Epithelial cell of proximal tubule (primary cell): ENCODE measurements around the gene CLIC1. TPM values are rescaled to one million over a fixed set of nuclear protein-coding genes. Genes with fewer than 3 reads are reported as not detected.

ENCODE experiments used
- DNase-seq: peaks from one replicate; pipeline ENCODE4 v3.0.0-alpha.2; 2011; ENCODE audit warnings: low read depth
- H3K4me3 ChIP-seq: 2 replicates; pipeline ENCODE4 v1.5.1; 2011; ENCODE audit warnings: low read depth, mild to moderate bottlenecking, low read length
- total RNA-seq: library from RNA; depleted of rRNA; stranded (reverse); fragments of >200 nt; gene quantifications from 2 replicates; pipeline ENCODE4 v1.2.3, GENCODE V29; 2015
- TF ChIP-seq, protein P1 (sequence below): conservative IDR thresholded peaks from 2 replicates; pipeline ENCODE4 v1.5.1; 2012; ENCODE audit warnings: low read depth, mild to moderate bottlenecking, low read length

CLIC1 gene
- total RNA-seq, 1 donor from 2014 or later, result 938 TPM

DNA sequence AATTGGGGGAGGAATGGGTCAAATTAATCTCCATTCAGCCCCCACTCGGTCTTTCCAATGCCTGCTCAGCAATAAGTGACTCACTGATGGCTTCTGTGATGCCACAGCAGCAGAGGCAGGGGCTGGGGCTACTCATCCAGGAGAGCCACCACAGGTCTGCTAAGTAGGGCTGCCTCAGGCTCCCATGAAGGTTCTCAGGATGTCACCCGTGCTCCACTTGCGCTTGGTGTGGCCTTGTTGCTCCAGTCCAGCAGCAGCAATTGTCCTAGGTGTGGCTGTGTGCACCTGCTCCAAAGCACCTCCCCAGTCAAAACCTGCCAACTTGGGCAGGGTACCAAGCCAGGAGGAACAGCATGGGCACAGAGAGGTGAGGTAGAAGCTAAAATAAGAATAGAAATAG, 14.2 kb downstream of the CLIC1 start:
- no peak overlapping the region for H3K4me3 ChIP-seq
- DNase-seq, result no peak
- TF ChIP-seq, protein P1, sequence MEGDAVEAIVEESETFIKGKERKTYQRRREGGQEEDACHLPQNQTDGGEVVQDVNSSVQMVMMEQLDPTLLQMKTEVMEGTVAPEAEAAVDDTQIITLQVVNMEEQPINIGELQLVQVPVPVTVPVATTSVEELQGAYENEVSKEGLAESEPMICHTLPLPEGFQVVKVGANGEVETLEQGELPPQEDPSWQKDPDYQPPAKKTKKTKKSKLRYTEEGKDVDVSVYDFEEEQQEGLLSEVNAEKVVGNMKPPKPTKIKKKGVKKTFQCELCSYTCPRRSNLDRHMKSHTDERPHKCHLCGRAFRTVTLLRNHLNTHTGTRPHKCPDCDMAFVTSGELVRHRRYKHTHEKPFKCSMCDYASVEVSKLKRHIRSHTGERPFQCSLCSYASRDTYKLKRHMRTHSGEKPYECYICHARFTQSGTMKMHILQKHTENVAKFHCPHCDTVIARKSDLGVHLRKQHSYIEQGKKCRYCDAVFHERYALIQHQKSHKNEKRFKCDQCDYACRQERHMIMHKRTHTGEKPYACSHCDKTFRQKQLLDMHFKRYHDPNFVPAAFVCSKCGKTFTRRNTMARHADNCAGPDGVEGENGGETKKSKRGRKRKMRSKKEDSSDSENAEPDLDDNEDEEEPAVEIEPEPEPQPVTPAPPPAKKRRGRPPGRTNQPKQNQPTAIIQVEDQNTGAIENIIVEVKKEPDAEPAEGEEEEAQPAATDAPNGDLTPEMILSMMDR, result no peak

DNA sequence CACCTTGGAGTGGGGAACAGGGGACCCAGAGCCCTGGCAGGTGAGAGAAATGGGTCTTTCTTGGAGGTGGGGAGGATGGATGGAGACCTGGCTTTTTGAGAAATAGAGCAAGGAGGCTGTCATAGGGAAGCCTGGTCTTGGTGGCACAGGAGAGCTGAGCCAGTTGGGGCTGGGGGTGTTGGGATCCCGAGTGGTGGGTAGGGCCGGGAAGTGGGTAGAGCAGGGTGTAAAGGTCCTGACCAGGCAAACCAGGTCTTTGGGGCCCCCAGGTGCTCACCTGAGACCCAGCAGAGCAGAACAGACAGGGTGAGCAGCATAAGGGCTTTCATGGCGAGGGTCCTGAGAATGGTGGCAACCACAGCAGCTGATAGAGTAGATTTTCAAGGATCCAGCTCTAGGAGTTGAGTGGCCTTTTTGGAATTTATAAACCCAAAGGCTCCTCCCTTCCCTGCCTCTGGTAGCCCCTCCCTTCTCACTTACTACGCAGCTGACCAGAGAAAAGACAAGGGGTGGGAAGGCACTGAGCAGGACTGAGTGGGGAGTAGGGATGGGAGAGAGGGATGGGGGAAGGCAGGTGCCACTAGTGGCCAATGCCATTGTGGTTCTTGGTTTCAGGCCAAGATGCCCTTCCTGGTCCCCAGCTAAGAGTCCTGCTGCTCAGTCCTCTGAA, 14.8 kb downstream of the CLIC1 start, which contains the start of gene LY6G6C:
TSS of gene LY6G6C (minus strand) at position 396 of the 670 bp plus-strand sequence. CDS start at position 329, 67 bp downstream.
- H3K4me3 ChIP-seq, result no peak within 1 kb of the TSS
- DNase-seq, result no peak
- TF ChIP-seq, protein P1, result no peak

DNA sequence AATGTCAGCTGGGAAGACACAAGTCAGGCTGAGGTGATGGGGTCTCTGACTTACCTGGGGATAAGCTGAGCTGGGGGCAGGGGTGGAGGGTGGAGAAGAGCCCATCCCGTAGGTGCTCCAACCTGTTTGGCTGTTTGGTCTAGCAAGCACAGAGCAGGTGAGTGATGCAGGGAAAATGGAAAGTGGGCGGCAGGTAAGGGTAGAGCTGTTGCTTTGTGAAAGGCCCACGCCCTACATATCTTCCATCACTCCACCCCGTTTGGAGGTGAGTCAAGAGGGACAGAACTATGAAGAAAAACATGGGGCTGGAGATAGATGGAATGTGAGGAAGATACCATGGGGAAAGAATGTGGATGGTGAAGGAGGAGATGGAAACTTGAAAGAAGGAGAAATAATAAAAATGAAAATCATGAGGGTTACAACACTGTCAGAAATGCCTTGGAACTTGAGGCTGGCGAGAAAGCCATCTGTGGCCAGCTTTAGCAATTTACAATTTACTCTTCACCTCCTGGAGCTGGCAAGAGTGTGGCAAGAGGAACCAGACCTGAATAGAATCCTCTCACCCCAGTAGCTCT, 16.0 kb downstream of the CLIC1 start:
- H3K4me3 ChIP-seq, result no peak overlapping the region
- no peak for DNase-seq
- TF ChIP-seq, protein P1, result no peak

DNA sequence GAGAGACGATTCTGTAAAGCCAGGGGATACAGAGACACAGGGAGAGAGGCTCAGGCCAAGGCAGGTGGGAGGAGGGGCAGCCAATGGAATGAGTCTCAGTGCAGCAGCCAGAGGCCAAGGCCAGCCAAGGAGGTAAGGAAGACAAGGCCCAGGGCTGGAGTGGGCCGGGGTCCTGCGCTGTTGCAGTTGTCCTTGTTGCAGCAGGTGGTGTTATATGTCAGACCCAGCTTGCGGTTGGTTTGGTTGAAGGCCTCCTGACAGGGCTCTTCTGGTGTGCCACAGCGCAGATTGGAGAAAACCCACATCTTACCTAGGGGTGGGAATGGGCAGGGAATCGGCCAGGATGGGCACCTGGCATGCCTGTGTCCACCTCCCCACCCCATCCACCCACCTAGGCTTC, 17.3 kb downstream of the CLIC1 start:
- no peak for DNase-seq
- TF ChIP-seq, protein P1, result no peak
- no peak overlapping the region for H3K4me3 ChIP-seq

DNA sequence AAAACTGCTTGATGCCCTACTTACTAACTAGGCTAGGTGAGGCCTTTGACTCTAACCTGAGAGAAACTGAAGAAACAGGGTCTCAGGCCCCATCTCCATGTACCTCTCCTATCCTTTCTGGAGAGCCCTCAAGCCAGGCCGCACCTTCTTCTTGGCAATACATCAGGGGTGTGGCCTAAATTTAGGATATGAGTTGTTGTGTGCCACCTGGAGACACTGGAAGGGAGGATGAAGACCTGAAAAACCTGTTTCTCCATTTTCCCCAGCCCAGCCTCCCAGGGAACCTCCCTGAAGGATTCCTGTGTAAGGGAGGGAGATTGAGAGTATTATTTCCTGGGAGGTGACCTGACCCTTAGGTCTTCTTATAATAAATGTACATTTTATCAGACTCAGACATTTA, 18.1 kb downstream of the CLIC1 start:
- H3K4me3 ChIP-seq, result no peak overlapping the region
- TF ChIP-seq, protein P1, result no peak
- no peak for DNase-seq

DNA sequence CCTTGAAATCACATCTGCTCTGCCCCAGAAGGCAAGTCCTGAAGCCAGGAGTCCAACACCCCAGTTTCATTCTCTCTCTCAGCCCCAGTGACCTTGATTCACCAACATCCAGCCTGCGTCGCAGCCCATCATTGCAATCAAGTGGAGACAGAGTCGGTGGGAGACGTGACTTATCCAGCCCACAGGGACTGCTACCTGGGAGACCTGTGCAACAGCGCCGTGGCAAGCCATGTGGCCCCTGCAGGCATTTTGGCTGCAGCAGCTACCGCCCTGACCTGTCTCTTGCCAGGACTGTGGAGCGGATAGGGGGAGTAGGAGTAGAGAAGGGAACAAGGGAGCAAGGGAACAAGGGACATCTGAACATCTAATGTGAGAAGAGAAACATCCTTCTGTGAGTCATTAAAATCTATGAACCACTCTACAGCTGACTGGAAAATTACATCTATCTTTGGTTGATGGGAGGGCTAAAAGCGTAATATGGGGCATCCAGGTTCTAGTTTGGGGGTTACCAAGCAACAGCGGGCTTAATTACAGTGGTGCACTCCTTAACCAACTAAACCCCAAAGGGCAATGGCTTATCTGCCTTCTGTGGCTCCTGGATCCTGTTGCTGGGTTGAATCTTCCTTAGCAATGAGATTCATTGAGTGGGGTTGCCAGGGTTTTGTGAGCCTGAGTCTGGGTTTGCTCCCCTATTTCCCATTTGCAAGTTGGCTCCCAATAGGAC, 18.7 kb downstream of the CLIC1 start:
- no peak overlapping the region for H3K4me3 ChIP-seq
- DNase-seq, result no peak
- TF ChIP-seq, protein P1, result peak; percentile 20
